Hepatocyte (in vitro differentiated cells): ENCODE measurements around the gene TTC39A.

Source experiments
- EZH2 ChIP-seq: fragments of 200-600 bp; sonication (generic); IDR thresholded peaks from 2 replicates; pipeline ENCODE4 v1.6.1; 2016; ENCODE audit warnings: antibody characterized with exemption, mild to moderate bottlenecking, borderline replicate concordance
- EZH2phosphoT487 ChIP-seq: fragments of 200-600 bp; sonication (generic); IDR thresholded peaks from one replicate; pipeline ENCODE4 v1.6.1; 2018; ENCODE audit warnings: antibody characterized with exemption, mild to moderate bottlenecking, low read depth, moderate library complexity; ENCODE audit not compliant: unreplicated experiment, severe bottlenecking
- TF ChIP-seq, protein P1 (sequence below): fragments of 200-600 bp; sonication (generic); IDR thresholded peaks from 2 replicates; pipeline ENCODE4 v1.5.1; 2016; ENCODE audit warnings: antibody characterized with exemption, mild to moderate bottlenecking; ENCODE audit not compliant: poor library complexity

GRCh38 chr1:51264451-51264850, 65.9 kb downstream of the TTC39A start:
- TF ChIP-seq, protein P1, sequence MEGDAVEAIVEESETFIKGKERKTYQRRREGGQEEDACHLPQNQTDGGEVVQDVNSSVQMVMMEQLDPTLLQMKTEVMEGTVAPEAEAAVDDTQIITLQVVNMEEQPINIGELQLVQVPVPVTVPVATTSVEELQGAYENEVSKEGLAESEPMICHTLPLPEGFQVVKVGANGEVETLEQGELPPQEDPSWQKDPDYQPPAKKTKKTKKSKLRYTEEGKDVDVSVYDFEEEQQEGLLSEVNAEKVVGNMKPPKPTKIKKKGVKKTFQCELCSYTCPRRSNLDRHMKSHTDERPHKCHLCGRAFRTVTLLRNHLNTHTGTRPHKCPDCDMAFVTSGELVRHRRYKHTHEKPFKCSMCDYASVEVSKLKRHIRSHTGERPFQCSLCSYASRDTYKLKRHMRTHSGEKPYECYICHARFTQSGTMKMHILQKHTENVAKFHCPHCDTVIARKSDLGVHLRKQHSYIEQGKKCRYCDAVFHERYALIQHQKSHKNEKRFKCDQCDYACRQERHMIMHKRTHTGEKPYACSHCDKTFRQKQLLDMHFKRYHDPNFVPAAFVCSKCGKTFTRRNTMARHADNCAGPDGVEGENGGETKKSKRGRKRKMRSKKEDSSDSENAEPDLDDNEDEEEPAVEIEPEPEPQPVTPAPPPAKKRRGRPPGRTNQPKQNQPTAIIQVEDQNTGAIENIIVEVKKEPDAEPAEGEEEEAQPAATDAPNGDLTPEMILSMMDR: no peak
- no peak for TF ChIP-seq EZH2
- no peak for TF ChIP-seq EZH2phosphoT487
